HG02763 (cell line): Measurements from ENCODE around the gene ZNF862.

Source experiments
- ATAC-seq: cut with Tn5 transposase; IDR thresholded peaks from one replicate; pipeline ENCODE4 v1.9.1; 2021; ENCODE audit warnings: mild to moderate bottlenecking, moderate library complexity; ENCODE audit not compliant: unreplicated experiment

The ZNF862 gene

DNA sequence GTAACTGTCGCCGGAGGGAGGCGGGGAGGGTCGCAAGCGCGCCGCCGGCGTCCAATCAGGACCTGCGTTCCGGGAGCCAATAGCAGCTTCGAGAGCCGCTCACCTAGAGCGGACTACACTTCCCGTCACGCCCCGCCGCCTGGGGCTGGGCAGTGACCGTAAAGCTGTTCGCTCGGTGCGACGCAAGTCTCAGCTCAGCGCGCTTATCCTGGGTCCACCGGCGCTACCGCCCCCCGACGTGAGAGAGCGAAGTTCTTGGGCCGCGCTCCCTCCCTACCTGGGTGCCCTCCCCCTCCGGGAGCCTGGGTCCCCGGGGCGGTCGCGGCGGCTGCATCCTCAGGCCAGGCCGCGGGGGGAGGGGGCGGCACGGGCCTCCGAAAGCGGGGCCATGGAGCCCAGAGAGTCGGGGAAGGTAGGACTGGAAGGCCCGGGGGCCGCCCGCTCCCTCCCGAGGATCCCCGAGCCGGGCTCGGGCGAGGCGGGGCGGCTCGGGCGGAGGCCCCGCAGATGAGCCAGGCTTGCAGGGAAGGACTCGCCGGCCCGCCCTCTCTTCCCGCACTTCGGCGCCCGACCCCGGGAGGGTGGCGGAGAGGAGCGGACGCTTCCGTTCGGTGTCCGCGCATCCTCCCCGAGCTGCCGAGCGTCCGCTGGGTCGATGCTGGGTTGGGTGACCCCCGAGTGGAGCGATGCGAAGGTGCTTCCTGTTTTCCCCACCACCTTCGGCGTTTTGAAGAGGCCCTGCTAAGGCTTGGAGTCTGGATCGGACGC is at the start of gene ZNF862:
TSS of gene ZNF862 (plus strand) at position 152 of the 768 bp plus-strand sequence. CDS start at position 389, 237 bp downstream.
- peak; percentile 98 for ATAC-seq

DNA sequence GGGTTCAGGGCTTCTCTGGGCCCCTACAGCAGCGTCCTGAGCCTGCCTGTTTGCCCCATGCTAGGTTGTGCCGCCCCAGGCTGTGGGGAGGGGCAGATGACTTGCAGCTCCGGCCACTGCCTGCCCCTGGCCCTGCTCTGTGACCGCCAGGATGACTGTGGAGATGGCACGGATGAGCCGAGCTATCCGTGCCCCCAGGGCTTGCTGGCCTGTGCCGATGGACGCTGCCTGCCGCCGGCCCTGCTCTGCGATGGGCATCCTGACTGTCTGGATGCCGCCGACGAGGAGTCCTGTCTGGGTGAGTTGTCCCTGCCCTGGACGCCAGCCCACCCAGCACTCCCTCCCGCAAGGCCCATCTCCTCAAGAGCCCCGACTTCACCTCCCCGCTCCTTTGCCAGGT is 49.1 kb upstream of the ZNF862 start:
- ATAC-seq, result no peak

DNA sequence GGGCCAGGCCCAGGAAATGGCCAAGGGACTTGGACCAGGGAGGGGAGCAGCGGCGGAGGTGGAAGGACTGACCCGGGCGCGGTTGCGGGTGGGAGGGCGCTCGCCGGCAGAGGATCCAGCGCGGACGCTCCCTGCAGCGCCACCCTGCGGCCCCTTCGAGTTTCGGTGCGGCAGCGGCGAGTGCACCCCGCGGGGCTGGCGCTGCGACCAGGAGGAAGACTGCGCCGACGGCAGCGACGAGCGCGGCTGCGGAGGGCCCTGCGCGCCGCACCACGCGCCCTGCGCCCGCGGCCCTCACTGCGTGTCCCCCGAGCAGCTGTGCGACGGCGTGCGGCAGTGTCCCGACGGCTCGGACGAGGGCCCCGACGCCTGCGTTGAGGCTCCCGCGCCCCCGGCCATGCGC is 48.0 kb upstream of the ZNF862 start:
- no peak for ATAC-seq

- no peak for ATAC-seq
Observed at GRCh38 chr7:149790754-149791360, 47.3 kb upstream of the ZNF862 start.

- no peak for ATAC-seq
Observed at GRCh38 chr7:149791411-149792219, 46.6 kb upstream of the ZNF862 start.

GRCh38 chr7:149792220-149792595 is 46.0 kb upstream of the ZNF862 start:
- no peak for ATAC-seq

- ATAC-seq, result no peak
Observed at GRCh38 chr7:149793261-149793660, 44.9 kb upstream of the ZNF862 start.

DNA sequence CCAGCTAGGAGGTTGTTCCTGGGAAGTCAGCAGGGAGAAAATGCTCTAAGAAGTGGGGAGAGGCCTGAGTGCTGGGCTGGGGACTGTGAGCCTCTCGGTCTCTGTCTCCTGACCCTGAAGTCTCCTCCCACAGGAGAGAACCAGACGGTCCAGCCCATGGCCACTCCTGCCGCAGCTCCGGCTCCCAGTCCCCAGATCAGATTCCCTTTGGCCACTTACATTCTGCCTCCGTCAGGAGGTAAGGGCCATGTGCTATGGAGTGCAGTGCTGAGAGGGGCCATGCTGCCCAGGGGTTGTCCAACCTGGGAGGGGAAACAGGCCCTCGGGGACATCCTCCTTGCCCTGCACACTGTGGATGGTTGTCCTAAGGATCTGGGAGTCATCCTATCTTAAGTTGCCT is 43.5 kb upstream of the ZNF862 start:
- ATAC-seq, result no peak

GRCh38 chr7:149795126-149795525 is 43.0 kb upstream of the ZNF862 start:
- ATAC-seq, result no peak

GRCh38 chr7:149796287-149796860 is 41.8 kb upstream of the ZNF862 start:
- ATAC-seq, result no peak

- no peak for ATAC-seq
Observed at GRCh38 chr7:149797771-149798170, 40.4 kb upstream of the ZNF862 start.

GRCh38 chr7:149799397-149800168 is 38.6 kb upstream of the ZNF862 start:
- no peak for ATAC-seq

- ATAC-seq, result no peak
Observed at GRCh38 chr7:149800169-149800555, 38.0 kb upstream of the ZNF862 start.

GRCh38 chr7:149801002-149801566 is 37.1 kb upstream of the ZNF862 start:
- ATAC-seq, result no peak

DNA sequence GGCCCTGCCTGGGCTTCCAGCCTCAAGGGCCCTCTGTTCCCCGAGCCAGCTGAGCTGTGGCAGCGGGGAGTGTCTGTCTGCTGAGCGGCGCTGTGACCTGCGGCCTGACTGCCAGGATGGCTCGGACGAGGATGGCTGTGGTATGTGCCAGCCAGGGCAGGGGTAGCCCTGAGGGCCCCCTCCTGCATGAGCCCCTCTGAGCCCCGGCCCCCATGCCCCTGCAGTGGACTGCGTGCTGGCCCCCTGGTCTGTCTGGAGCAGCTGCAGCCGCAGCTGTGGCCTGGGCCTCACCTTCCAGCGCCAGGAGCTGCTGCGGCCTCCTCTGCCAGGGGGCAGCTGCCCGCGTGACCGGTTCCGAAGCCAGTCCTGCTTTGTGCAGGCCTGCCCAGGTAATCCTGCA is 36.4 kb upstream of the ZNF862 start:
- no peak for ATAC-seq

GRCh38 chr7:149802966-149803365 is 35.2 kb upstream of the ZNF862 start:
- ATAC-seq, result no peak

DNA sequence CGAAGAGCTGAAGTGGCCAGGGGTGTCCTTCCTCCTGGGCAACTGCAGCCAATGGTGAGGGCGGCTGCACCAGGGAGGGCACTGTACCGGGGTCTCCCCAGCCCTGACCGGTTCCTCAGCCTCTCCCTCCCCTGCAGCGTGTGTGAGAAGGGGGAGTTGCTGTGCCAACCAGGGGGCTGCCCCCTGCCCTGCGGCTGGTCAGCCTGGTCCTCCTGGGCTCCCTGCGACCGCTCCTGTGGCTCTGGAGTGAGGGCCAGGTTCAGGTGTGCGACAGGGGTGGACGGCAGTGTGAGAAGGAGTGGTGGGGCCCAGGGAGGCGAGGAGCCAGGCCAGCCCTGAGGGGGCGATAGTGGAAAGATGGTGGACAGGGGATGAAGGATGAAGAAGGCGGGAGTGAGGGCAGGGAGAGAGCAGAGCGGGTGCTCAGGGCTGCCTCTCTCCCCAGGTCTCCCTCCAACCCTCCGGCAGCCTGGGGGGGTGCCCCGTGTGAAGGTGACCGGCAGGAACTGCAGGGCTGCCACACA is 34.6 kb upstream of the ZNF862 start:
- ATAC-seq, result no peak

DNA sequence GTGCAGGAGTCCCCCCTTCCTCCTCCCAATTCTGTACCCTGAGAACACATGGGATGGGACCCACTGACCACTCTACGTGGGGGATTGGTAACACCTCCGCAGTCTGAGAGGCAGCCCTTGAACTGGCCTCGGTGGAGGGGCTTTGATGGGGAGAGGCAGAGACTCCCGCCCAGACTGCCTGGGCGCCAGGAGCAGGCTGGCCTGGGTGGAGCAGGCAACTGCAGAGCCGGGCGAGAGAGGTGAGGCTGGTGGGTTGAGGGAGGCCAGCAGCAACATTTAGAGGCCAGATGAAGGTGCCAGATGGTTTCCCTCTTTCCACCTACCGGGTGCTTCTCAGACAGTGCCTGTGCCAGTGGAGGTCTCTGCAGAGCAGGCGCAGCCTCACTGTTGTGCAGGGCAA is 34.1 kb upstream of the ZNF862 start:
- no peak for ATAC-seq

DNA sequence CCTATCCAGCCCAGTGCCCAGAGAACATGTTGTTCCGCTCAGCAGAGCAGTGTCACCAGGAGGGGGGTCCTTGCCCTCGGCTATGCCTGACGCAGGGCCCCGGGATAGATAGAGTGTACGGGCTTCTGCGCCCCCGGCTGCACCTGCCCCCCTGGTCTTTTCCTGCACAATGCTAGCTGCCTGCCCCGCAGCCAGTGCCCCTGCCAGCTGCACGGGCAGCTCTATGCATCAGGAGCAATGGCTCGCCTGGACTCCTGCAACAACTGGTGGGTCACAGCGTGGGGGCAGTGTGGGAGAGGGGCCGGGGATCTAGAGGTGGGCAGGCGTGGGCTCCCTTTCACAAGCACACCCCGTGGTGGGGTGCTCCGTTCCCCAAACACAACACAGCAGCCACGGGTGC is 31.4 kb upstream of the ZNF862 start:
- ATAC-seq, result no peak

DNA sequence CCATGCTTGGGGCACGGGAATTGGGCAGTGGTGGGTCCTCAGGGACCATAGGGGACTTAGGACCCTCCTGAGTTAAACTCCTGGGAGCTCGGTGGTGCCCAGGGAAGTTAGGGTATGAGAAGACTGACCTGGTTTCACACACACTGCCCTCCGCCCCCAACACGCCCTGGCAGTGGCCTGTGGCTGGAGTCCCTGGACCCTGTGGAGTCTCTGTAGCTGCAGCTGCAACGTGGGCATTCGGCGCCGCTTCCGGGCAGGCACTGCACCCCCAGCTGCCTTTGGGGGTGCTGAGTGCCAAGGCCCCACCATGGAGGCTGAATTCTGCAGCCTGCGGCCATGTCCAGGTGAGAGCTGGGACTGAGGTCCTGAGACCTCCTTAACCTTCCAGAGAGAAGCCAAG is 29.9 kb upstream of the ZNF862 start:
- ATAC-seq, result no peak
